ENCODE results near the gene SORBS2.
A peak's percentile ranks its signal among the peaks of the same experiment; 100 is the strongest.

Gene SORBS2

DNA sequence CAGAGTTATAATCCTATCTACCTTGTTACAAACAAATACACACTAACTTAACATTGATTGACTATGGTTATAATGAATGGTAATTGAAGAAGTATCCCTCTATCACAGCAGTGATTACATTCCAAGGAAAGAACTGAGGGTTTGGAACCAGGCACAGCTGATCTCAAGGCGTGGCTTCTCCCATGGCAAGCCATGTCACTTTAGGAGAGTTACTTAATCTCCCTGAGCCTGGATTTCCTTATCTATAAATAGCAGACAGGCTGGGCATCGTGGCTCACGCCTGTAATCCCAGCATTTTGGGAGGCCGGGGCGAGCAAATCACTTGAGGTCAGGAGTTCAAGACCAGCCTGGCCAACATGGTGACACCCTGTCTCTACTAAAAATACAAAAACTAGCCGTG, 25.6 kb downstream of the SORBS2 start:
- TF ChIP-seq POLR2A (IDR thresholded peaks at IDR 0.05; ENCODE audit: low read length) (no peak), GATA1 (IDR thresholded peaks at IDR 0.05; ENCODE audit: low read depth, low read length) (no peak)
- DNase-seq = no peak

DNA sequence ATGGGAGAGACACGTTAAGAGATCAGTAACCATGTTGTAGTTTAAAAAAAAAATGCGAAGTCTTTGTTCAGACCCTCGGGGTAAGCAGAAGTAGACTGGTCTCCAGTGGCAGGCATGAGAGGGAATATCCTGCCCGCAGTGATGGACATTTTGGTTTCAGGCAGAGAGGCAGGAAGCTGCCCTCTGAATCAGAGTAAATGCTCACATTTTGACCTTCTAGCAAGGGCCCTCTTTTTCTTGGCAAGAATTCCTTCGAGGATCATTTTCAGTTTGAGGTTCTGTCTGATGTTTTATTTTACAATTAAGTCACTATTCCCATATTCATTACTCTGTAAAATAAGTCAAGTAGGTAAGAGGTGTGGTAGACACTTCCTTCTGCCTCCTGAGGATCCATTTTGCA, 28.4 kb downstream of the SORBS2 start:
- DNase-seq = no peak
- no peak for TF ChIP-seq POLR2A (IDR thresholded peaks at IDR 0.05; ENCODE audit: low read length)
- TF ChIP-seq GATA1 (IDR thresholded peaks at IDR 0.05; ENCODE audit: low read depth, low read length) = no peak

DNA sequence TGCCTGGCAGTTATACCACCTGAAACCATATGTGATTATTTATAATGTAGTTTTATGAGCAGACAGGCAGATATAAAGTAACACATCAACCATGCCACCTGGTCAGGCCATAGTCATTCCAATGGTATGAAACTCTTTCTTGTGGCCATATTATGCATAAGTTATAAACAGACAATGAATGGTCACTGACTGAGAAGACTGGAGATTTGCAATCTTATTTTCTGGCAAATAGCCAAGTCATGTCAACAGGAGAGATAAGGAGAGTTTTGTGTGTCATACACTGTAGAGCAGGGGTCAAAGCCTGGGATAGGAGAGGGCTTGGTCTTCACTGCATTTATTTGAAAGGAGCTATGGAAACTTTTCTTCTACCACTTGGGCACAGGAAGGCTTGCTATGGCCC, 29.5 kb downstream of the SORBS2 start:
- DNase-seq = peak in 1 of 2 experiments; percentile 1
- TF ChIP-seq GATA1 (IDR thresholded peaks at IDR 0.05; ENCODE audit: low read depth, low read length) (no peak), POLR2A (IDR thresholded peaks at IDR 0.05; ENCODE audit: low read length) (no peak)

DNA sequence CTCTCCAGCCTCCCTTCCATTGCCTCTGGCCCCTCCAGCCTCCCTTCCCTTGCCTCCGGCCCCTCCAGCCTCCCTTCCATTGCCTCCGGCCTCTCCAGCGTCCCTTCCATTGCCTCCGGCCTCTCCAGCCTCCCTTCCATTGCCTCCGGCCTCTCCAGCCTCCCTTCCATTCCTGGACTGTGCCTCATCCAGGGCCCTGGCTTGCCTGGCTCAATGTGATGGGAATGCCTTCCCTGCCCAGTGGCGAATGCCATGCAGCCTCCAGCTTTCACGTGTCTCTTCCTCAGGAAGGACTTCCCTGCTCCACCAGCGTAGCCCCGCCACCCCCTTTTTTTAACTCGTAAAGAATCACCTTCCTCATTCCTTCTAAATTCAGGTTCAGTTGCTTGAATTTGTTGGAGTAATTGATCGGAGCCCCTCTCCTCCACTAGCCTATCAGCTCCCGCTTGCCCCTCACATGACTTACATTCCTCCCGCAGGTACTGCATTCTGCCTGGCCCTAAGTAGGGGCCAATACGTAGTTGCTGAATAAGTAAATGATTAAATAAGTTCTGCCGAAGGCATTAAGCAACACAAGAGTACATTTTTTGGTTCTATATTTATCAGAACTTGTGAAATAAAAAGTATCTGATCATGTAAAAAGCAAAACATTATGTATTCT, 30.3 kb downstream of the SORBS2 start:
- DNase-seq = no peak
- TF ChIP-seq POLR2A (IDR thresholded peaks at IDR 0.05; ENCODE audit: low read length) = no peak
- no peak for TF ChIP-seq GATA1 (IDR thresholded peaks at IDR 0.05; ENCODE audit: low read depth, low read length)

DNA sequence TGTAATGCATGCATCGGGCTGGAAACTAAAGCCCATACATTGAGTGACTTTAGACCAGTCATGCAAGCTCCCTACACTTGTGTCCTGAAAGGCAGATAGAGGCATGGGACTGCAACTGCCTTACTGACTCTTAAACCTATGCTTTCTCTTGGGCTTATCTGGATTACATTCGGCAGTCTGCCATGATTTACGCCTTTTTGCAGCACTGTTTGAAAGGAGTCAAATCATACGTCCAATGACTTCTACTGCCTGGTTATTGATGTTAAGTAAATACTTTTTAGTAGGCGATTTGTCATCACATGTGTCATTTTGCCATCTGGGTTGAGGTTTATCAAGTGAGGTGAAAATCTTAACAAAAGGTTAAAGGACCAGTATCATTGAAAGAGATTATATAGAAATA, 31.5 kb downstream of the SORBS2 start:
- no peak for TF ChIP-seq POLR2A (IDR thresholded peaks at IDR 0.05; ENCODE audit: low read length)
- no peak for TF ChIP-seq GATA1 (IDR thresholded peaks at IDR 0.05; ENCODE audit: low read depth, low read length)

DNA sequence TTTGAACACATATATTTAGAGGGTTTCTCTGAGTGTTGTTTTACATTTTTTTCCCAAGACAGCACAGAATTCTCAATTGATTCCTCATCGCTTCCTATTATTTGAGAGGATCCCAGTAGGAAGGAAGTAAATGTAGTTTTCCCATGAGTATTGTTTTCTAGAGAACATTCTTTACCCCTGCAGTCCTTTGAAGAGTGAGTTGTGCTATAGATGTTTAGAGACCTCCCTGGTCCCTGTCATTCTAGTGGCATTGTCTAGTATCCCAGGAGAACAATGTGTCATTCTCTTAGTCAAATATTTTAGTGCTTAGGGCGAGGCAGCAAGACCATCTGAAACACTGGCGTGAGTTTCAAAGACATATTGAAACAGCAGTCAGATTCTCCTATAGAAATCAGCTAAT, 32.5 kb downstream of the SORBS2 start:
- no peak for DNase-seq
- TF ChIP-seq GATA1 (IDR thresholded peaks at IDR 0.05; ENCODE audit: low read depth, low read length) (no peak), POLR2A (IDR thresholded peaks at IDR 0.05; ENCODE audit: low read length) (no peak)

More for the DNA sequence above, 31.5 kb downstream of the SORBS2 start:
- no peak for DNase-seq

DNA sequence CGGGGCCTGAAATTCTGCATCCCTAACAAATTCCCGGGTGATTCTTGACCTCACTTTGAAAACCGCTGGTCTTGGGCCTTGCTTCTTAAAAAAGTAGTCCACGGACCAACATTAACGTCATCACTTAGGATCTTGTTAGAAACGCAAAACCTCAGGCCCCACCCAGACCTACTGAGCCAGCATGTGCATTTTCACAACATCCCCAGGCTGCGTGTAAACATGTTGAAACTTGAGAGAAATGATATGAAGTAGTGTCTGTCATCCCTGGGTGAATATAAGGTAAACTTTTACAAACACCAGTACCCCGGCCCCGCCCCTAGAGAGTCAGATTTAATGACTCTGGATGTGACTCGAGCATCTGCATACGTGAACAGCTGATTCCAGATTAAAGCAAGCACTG, 33.7 kb downstream of the SORBS2 start:
- TF ChIP-seq POLR2A (IDR thresholded peaks at IDR 0.05; ENCODE audit: low read length) = no peak
- no peak for TF ChIP-seq GATA1 (IDR thresholded peaks at IDR 0.05; ENCODE audit: low read depth, low read length)
- no peak for DNase-seq

DNA sequence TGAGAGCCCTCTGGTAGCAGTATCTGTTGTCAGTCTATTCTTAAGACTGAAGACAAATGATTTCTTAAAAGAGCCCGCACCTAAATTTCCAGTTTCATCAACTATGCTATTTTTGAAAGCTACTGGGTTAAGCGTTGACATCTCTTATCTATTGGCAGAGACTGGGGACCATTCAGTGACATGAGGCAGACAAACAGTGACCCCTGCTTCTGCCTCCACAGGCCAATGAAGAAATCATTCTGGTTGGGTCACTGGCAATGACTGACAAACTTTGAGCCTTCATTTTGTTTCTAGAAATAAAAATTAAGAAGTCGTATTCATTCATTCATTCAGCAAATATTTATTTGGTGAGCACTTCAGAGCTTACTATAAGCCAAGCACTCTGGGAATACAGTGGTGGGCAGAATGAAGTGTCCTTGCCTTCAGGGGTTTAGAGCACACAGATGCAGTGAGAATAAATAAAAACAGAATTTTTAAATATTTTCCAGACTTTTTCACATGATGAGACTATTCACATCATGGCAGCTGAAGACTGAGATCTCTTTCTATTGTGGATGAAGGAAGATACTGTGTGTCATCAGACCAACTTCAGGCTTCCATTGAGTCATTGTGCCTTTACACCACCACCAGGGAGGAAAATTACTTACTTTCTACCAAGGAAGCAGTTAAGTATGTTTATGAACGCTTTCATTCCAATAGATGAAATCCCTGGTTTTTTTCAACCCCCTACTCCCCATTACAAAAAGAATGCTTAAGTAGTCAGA, 36.0 kb downstream of the SORBS2 start:
- TF ChIP-seq POLR2A (IDR thresholded peaks at IDR 0.05; ENCODE audit: low read length) (no peak), GATA1 (IDR thresholded peaks at IDR 0.05; ENCODE audit: low read depth, low read length) (no peak)

DNA sequence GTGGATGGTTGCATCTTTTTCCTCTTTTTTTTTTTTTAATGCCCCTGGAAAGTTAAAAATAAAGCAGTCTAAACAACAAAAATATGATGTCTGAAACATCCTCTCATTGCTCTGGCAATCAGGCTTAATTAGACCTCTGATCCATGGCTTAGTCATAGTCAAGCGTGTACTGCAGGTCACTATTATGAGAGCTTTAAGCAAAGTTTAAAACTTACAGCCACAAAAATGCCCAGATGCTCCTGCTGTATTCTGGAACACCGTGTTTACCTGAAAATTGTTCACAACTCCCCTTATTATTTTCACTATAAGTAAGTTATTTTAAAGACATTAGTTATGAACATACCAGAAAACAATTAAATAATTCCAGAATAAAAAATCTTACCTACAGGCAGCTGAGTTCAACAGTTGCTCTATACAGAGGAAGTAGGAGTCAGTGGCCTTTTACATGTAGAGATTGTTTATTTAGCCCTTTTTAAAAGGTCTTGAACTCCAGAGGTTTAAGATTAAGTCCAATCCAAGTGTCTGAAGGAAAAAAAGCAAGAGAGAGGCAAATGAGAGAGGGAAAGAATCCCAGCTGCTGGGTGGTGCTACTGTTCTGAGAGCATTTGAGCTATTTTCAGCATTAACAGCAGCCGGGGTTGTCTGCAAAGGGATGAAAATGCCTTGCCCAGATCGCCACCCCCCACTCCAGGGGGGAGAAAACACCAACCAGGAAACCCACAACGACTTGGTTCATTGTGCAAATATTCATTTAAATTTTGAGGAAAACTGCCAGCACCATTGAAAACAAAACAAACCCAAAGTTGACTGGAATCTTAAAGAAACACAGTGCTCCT, 36.9 kb downstream of the SORBS2 start:
- no peak for DNase-seq
- no peak for TF ChIP-seq POLR2A (IDR thresholded peaks at IDR 0.05; ENCODE audit: low read length)

More for the DNA sequence above, 36.0 kb downstream of the SORBS2 start:
- DNase-seq = no peak

DNA sequence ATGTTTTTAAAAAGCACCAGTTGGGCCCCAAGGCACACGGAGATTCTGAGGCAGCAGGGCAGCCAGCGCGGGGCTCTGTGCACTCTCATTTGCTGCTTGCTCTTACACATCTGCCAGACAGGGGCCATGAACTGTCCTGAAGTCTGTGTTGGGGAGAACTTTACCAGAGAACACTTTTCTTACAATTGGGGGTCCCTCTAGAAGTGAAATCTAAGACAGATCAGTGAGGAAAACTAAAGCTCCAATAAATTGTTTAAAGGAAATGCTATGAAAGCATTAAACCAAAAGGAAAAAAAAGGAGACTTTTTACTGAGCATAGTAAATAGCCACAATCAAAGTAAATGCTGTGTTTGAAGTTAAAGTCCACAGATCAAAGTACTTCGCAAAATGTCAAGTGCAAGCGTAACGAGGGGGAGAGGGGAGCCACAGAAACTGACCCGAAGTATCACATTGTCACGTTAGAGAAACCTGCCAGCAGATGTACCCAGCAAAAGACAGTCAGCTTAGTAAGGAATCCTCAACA, 37.8 kb downstream of the SORBS2 start:
- no peak for DNase-seq
- TF ChIP-seq GATA1 (IDR thresholded peaks at IDR 0.05; ENCODE audit: low read depth, low read length) (no peak), POLR2A (IDR thresholded peaks at IDR 0.05; ENCODE audit: low read length) (no peak)

DNA sequence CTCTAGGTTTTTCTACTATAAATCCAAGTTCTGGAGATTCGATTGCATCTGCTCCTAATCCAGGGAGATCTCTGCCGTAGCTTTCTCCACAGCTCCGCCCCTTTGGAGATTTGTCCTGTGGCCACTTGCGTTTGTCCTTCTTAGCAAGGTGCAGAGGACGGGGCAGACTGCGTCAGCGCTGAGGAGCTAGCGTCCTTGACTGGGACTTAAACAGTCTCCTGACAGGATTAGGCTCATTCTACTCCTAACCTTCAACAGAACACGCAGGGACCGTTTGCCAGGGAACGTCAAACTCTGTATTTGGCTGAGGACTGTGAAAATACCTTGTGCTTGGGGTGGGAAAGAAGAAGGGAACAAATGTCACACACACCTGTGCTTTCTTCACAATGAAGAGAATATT, 38.6 kb downstream of the SORBS2 start:
- TF ChIP-seq POLR2A (IDR thresholded peaks at IDR 0.05; ENCODE audit: low read length) (no peak), GATA1 (IDR thresholded peaks at IDR 0.05; ENCODE audit: low read depth, low read length) (no peak)
- no peak for DNase-seq

DNA sequence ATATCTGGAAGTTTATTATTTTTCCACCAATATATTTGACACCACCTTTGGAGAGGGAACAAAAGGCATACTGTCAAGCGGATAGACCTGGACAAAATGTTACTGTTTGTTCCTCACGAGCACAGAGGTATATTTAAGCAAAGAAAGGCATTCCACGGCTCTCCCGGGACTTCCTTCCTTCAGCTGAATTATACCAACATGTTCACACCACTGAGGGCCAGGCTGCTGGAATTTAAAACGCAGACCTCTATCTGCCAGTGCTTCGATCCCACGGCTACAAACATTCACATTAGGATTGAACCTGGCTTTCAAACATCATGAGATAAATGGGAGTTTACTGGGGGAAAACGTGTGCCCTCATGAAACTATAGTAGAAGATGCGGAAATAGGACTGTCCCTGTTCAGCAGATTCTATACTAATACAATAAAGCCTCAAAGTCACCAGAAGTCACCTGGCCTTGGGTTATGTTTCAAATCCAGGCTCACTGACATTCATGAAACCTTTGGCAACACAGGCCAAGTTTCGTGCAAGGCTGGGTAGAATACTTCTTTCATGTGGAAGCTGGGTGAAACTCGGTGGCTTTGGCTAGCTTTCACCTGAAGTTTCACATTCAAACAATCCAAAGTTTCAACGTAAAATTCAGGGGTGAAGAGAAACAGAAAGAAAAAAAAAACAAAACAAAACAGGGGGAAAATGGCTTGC, 39.5 kb downstream of the SORBS2 start:
- TF ChIP-seq POLR2A (IDR thresholded peaks at IDR 0.05; ENCODE audit: low read length) (no peak), GATA1 (IDR thresholded peaks at IDR 0.05; ENCODE audit: low read depth, low read length) (no peak)
- DNase-seq = no peak

DNA sequence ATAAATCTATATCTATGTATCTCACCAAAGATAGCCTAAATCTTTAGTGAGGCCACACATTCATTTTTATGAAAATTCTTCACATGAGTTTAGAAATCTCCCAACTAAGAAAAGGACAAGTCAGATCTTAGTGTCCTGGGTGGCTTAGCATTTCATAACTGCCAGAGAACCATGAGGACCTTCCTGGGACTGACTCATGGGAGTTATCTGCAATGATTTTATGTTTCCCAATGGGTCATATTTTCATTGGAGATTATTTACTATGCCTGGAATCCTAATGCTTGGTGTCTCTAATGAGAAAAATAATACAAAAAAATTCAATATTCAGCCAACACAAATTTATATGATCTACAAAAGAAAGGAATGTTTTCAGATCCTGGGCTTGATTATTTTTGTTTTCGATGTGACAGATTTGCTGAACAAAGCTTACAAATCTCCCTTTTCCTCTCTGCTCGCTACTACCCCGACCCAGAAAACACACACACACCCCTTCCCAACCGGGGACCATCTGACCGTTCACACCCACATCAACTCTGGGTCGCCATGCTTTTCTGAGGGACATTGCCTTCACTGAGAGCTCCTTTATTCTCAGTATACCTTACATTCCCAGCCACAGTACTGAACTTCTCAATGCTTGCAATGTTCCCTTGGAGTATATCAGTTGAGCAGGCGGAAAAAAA, 40.1 kb downstream of the SORBS2 start:
- DNase-seq = no peak
- TF ChIP-seq POLR2A (IDR thresholded peaks at IDR 0.05; ENCODE audit: low read length) = no peak
- TF ChIP-seq GATA1 (IDR thresholded peaks at IDR 0.05; ENCODE audit: low read depth, low read length) = no peak

Data from erythroblast (primary cell).